Hepatocyte (in vitro differentiated cells): ENCODE data around the gene HLA-F. TPM values are rescaled to one million over a fixed set of nuclear protein-coding genes. Genes with fewer than 3 reads are reported as not detected.

Source experiments
- DNase-seq: peaks from one replicate; pipeline ENCODE4 v3.0.0-alpha.2; 2016; ENCODE audit warnings: low spot score
- H2AFZ ChIP-seq: fragments of 200-600 bp; sonication (generic); 2 replicates; pipeline ENCODE4 v1.6.0; 2016; ENCODE audit warnings: antibody characterized with exemption, mild to moderate bottlenecking
- H3K27ac ChIP-seq: fragments of 200-600 bp; sonication (generic); 2 replicates; pipeline ENCODE4 v1.5.1; 2016; ENCODE audit warnings: mild to moderate bottlenecking
- H3K27me3 ChIP-seq: fragments of 200-600 bp; sonication (generic); 2 replicates; pipeline ENCODE4 v1.6.1; 2016
- H3K36me3 ChIP-seq: fragments of 200-600 bp; sonication (generic); replicated peaks from 2 replicates; pipeline ENCODE4 v1.5.1; 2016; ENCODE audit warnings: low read depth; ENCODE audit not compliant: insufficient read depth
- H3K4me1 ChIP-seq: fragments of 200-600 bp; sonication (generic); 2 replicates; pipeline ENCODE4 v1.5.1; 2016; ENCODE audit warnings: mild to moderate bottlenecking, moderate library complexity; ENCODE audit not compliant: insufficient read depth
- H3K4me2 ChIP-seq: fragments of 200-600 bp; sonication (generic); 2 replicates; pipeline ENCODE4 v1.6.0; 2016
- H3K4me3 ChIP-seq: fragments of 200-600 bp; sonication (generic); 2 replicates; pipeline ENCODE4 v1.5.1; 2016; ENCODE audit warnings: mild to moderate bottlenecking
- H3K79me2 ChIP-seq: fragments of 200-600 bp; sonication (generic); 2 replicates; pipeline ENCODE4 v1.6.0; 2017; ENCODE audit warnings: mild to moderate bottlenecking
- H3K9me2 ChIP-seq: fragments of 200-600 bp; sonication (generic); replicated peaks from 2 replicates; pipeline ENCODE4 v1.6.0; 2017; ENCODE audit warnings: mild to moderate bottlenecking; ENCODE audit not compliant: insufficient read depth
- H3K9me3 ChIP-seq: fragments of 200-600 bp; sonication (generic); 2 replicates; pipeline ENCODE4 v1.5.1; 2016; ENCODE audit warnings: low read depth, mild to moderate bottlenecking
- H4K20me1 ChIP-seq: fragments of 200-600 bp; sonication (generic); 2 replicates; pipeline ENCODE4 v1.6.0; 2016; ENCODE audit warnings: mild to moderate bottlenecking; ENCODE audit not compliant: insufficient read depth, poor library complexity, severe bottlenecking
- EZH2 ChIP-seq: fragments of 200-600 bp; sonication (generic); IDR thresholded peaks from 2 replicates; pipeline ENCODE4 v1.6.1; 2016; ENCODE audit warnings: antibody characterized with exemption, mild to moderate bottlenecking, borderline replicate concordance
- EZH2phosphoT487 ChIP-seq: fragments of 200-600 bp; sonication (generic); IDR thresholded peaks from one replicate; pipeline ENCODE4 v1.6.1; 2018; ENCODE audit warnings: antibody characterized with exemption, mild to moderate bottlenecking, low read depth, moderate library complexity; ENCODE audit not compliant: unreplicated experiment, severe bottlenecking
- WGBS: methylation state at CpG from one replicate; pipeline ENCODE4 v1.1.6; 2016; ENCODE audit warnings: low lambda C conversion rate; ENCODE audit errors: missing lambda C conversion rate; 5-methylcytosine and 5-hydroxymethylcytosine counted together
- polyA plus RNA-seq: library from polyadenylated mRNA; unstranded; fragments of >200 nt; fragmentation: Nextera tagmentation; extraction: Ambion mirVana; gene quantifications from 2 replicates; pipeline ENCODE4 v1.2.1, GENCODE V29; 2016
- total RNA-seq: library from RNA; depleted of rRNA; stranded (reverse); fragments of >200 nt; gene quantifications from 2 replicates; pipeline ENCODE4 v1.2.3, GENCODE V29; 2014
- TF ChIP-seq, protein P1 (sequence below): fragments of 200-600 bp; sonication (generic); IDR thresholded peaks from 2 replicates; pipeline ENCODE4 v1.5.1; 2016; ENCODE audit warnings: antibody characterized with exemption, mild to moderate bottlenecking; ENCODE audit not compliant: poor library complexity

Gene HLA-F
- total and polyA plus RNA-seq, 2 experiments from 2014 or later, result 7.6 to 8.8 TPM

DNA sequence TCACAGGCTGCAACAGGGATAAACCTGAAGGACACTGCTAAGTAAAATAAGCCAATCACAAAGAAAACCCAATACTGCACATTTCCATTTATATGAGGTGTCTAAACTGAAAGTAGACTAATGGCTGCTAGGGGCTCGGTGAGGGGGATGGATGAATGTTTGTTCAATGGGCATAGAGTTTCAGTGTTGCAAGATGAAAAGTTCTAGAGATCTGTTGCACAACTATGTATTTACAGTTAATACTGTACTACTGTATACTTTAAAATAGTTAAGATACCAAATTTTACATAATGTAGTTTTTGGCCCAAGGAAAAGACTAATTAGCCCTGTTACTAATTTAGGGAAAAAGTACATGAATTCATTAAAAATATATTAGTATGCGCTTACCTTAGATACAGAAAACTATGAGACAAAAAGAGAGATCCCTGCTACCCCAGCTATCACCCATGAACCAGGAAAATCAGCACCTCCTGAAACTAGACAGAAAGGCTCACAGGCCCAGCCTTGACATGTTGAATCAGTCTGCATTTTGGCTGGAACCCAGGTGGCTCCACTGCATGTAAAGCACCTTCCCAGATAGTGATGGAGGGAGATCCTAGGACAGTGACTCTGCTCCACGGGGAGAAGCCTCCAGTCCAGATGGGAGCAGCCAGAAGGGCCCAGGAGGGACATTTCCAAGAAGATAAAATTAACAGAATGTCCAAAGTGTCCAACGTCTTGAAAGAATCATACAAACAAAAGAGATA lies 16.1 kb downstream of the HLA-F start:
- H4K20me1 ChIP-seq, result no peaks in the 10 kb centered on the region
- 68% methylated on average over 4 of the region's 4 CpGs for WGBS
- no peaks in the 10 kb centered on the region for H3K9me2 ChIP-seq
- no peaks in the 10 kb centered on the region for H3K9me3 ChIP-seq
- no peaks in the 10 kb centered on the region for H3K36me3 ChIP-seq
- no peak overlapping the region for H2AFZ ChIP-seq
- no peak overlapping the region for H3K27ac ChIP-seq
- TF ChIP-seq EZH2 (no peak), EZH2phosphoT487 (no peak)
- TF ChIP-seq, protein P1, sequence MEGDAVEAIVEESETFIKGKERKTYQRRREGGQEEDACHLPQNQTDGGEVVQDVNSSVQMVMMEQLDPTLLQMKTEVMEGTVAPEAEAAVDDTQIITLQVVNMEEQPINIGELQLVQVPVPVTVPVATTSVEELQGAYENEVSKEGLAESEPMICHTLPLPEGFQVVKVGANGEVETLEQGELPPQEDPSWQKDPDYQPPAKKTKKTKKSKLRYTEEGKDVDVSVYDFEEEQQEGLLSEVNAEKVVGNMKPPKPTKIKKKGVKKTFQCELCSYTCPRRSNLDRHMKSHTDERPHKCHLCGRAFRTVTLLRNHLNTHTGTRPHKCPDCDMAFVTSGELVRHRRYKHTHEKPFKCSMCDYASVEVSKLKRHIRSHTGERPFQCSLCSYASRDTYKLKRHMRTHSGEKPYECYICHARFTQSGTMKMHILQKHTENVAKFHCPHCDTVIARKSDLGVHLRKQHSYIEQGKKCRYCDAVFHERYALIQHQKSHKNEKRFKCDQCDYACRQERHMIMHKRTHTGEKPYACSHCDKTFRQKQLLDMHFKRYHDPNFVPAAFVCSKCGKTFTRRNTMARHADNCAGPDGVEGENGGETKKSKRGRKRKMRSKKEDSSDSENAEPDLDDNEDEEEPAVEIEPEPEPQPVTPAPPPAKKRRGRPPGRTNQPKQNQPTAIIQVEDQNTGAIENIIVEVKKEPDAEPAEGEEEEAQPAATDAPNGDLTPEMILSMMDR, result no peak
- no peak overlapping the region for H3K4me3 ChIP-seq
- H3K79me2 ChIP-seq, result no peaks in the 10 kb centered on the region
- H3K27me3 ChIP-seq, result no peaks in the 10 kb centered on the region
- H3K4me1 ChIP-seq, result no peaks in the 10 kb centered on the region
- no peak for DNase-seq
- no peak overlapping the region for H3K4me2 ChIP-seq

DNA sequence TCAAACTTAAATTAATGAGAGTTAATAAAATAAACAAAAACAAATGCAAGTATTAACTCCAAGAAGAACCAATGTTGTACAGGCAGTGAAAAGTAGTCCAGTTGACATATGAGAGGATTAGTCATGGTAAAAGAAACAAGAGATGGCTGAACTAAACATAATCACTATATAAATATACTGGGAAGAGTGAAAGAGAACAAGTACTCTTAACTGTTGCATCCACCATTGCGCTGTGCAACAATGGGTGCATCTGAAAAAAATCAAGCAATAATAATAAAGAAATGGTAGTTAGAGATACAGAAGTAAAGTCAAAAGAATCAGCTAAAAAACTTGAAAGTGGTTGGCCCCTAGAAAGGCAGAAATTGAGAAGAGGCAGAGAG lies 16.6 kb downstream of the HLA-F start:
- Histone ChIP-seq H3K4me3 (no peak overlapping the region), H3K79me2 (no peaks in the 10 kb centered on the region), H3K9me3 (no peaks in the 10 kb centered on the region), H2AFZ (no peak overlapping the region), H4K20me1 (no peaks in the 10 kb centered on the region), H3K9me2 (no peaks in the 10 kb centered on the region), H3K36me3 (no peaks in the 10 kb centered on the region), H3K27me3 (no peaks in the 10 kb centered on the region), H3K4me2 (no peak overlapping the region), H3K4me1 (no peaks in the 10 kb centered on the region), H3K27ac (no peak overlapping the region)
- WGBS, result 97% methylated on average over 1 of the region's 1 CpG
- DNase-seq, result no peak
- TF ChIP-seq EZH2, result no peak
- no peak for TF ChIP-seq EZH2phosphoT487

DNA sequence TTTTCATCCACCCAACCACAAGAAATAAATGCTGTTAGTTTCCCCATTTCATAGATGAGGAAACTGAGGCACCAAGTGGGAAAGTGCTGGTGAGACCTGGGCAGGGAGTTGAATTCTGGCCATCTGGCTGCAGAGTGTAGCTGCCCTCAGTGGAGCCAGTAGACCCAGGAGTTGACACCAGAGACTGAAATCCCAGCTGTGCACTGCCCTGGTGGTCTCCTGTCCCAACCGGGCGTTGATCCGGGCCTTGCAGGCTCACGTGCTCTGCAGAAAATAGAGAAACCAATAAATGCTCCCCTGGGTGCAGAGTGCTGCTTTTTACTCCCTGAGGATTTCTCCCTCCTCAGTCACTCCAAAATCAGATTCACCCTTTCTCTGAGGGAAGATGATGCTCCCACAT lies 18.4 kb downstream of the HLA-F start:
- no peaks in the 10 kb centered on the region for H3K9me2 ChIP-seq
- H3K27me3 ChIP-seq, result peaks cover 2% of the 10 kb centered on the region
- H3K79me2 ChIP-seq, result no peaks in the 10 kb centered on the region
- DNase-seq, result no peak
- H4K20me1 ChIP-seq, result no peaks in the 10 kb centered on the region
- no peak overlapping the region for H3K4me3 ChIP-seq
- H2AFZ ChIP-seq, result no peak overlapping the region
- TF ChIP-seq EZH2 (no peak), EZH2phosphoT487 (no peak)
- TF ChIP-seq, protein P1, result no peak
- H3K4me2 ChIP-seq, result no peak overlapping the region
- no peaks in the 10 kb centered on the region for H3K36me3 ChIP-seq
- H3K27ac ChIP-seq, result no peak overlapping the region
- 91% methylated on average over 4 of the region's 4 CpGs for WGBS
- H3K4me1 ChIP-seq, result no peaks in the 10 kb centered on the region
- no peaks in the 10 kb centered on the region for H3K9me3 ChIP-seq

DNA sequence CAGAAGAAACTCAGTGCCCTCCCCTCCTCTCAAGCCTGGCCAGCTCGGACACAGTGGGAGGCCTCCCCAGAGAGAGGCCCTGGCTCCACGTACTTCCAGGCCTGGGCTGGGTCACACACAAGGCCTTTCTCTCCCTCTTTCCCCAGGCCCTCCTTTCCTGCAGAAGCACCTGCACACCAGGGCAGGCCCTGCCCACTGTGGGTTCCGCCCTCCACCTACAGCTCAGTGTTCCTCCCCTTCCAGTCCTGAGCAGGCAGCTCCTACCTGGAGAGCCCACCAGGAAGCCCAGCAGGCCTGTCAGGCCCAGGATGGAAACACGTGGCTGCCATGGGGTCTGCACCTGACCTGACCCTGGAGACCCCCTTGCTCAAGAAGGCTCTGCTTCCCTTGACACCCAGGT lies 18.9 kb downstream of the HLA-F start:
- Histone ChIP-seq H3K9me2 (no peaks in the 10 kb centered on the region), H3K4me1 (no peaks in the 10 kb centered on the region), H3K79me2 (no peaks in the 10 kb centered on the region), H3K4me3 (no peak overlapping the region), H2AFZ (no peak overlapping the region), H3K27ac (no peak overlapping the region), H4K20me1 (no peaks in the 10 kb centered on the region), H3K36me3 (no peaks in the 10 kb centered on the region), H3K9me3 (no peaks in the 10 kb centered on the region), H3K27me3 (peaks cover 7% of the 10 kb centered on the region), H3K4me2 (no peak overlapping the region)
- WGBS, result 68% methylated on average over 4 of the region's 4 CpGs
- DNase-seq, result no peak
- TF ChIP-seq, protein P1, result no peak
- no peak for TF ChIP-seq EZH2phosphoT487
- no peak for TF ChIP-seq EZH2
